Testis (tissue), 2 donors: ENCODE results near the gene CFAP300.

Source experiments
- POLR2A ChIP-seq: fragments of 450-650 bp; IDR thresholded peaks from one replicate; pipeline ENCODE4 v1.6.1; 2017; ENCODE audit warnings: antibody characterized with exemption, mild to moderate bottlenecking, moderate library complexity
- TF ChIP-seq, protein P1 (sequence below), 3 experiments: fragments of 450-650 bp in 2 of 3; fragments of 200-600 bp in 1 of 3; sonication (generic) in 1 of 3; IDR thresholded peaks; one replicate each; pipeline ENCODE4 v1.5.1; 2016 to 2019; ENCODE audit warnings: antibody characterized with exemption in 3 of 3, mild to moderate bottlenecking in 2 of 3, moderate library complexity in 1 of 3

GRCh38 chr11:102115557-102115956 lies 68.3 kb downstream of the CFAP300 start:
- TF ChIP-seq, protein P1, sequence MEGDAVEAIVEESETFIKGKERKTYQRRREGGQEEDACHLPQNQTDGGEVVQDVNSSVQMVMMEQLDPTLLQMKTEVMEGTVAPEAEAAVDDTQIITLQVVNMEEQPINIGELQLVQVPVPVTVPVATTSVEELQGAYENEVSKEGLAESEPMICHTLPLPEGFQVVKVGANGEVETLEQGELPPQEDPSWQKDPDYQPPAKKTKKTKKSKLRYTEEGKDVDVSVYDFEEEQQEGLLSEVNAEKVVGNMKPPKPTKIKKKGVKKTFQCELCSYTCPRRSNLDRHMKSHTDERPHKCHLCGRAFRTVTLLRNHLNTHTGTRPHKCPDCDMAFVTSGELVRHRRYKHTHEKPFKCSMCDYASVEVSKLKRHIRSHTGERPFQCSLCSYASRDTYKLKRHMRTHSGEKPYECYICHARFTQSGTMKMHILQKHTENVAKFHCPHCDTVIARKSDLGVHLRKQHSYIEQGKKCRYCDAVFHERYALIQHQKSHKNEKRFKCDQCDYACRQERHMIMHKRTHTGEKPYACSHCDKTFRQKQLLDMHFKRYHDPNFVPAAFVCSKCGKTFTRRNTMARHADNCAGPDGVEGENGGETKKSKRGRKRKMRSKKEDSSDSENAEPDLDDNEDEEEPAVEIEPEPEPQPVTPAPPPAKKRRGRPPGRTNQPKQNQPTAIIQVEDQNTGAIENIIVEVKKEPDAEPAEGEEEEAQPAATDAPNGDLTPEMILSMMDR (IDR thresholded peaks at IDR 0.05): no peak
- TF ChIP-seq POLR2A: no peak
